Dermis blood vessel endothelial cell (primary cell): ENCODE data around the gene MPHOSPH6. TPM values are rescaled to one million over a fixed set of nuclear protein-coding genes. Genes with fewer than 3 reads are reported as not detected.
"Not testable (repeated sequence)": the region's sequence is repeated elsewhere in the genome, so short reads cannot be mapped to it uniquely, and the experiment has no call there.

Experiments
- DNase-seq: peaks from one replicate; pipeline ENCODE4 v3.0.0; 2010
- total RNA-seq: library from RNA; depleted of rRNA; stranded (reverse); fragments of >200 nt; gene quantifications from 2 replicates; pipeline ENCODE4 v1.2.3, GENCODE V29; 2014

Gene MPHOSPH6
- total RNA-seq, 1 donor from 2014 or later, result 36.4 TPM

- DNase-seq, result peak; percentile 5
Measured at GRCh38 chr16:82116535-82116934, 53.5 kb downstream of the MPHOSPH6 start.

GRCh38 chr16:82113741-82114140, 56.3 kb downstream of the MPHOSPH6 start:
- DNase-seq, result no peak

- no peak for DNase-seq
Measured at GRCh38 chr16:82111944-82112343, 58.1 kb downstream of the MPHOSPH6 start.

- not testable (repeated sequence) for DNase-seq
Measured at GRCh38 chr16:82109266-82109665, 60.8 kb downstream of the MPHOSPH6 start.

GRCh38 chr16:82108774-82109173, 61.2 kb downstream of the MPHOSPH6 start:
- DNase-seq, result no peak

- DNase-seq, result no peak
Measured at GRCh38 chr16:82108100-82108499, 61.9 kb downstream of the MPHOSPH6 start.

GRCh38 chr16:82105107-82105506, 64.9 kb downstream of the MPHOSPH6 start:
- no peak for DNase-seq

Other genes starting within 250 kb of the MPHOSPH6 start
- 8.7 and 10.5 TPM in 2 replicates for gene SDR42E1, start 158.8 kb downstream of the MPHOSPH6 start, total RNA-seq
- gene HSD17B2, start 135.0 kb downstream of the MPHOSPH6 start, total RNA-seq, result 181 and 215 TPM in 2 replicates